Inflammatory macrophage treated with lipopolysaccharide for 1 hour (primary cell): ENCODE results near the gene ACVR2B.

Source experiments
- DNase-seq, 2 donors: peaks; one replicate each; pipeline ENCODE4 v3.0.0-alpha.2; 2020 to 2022

The ACVR2B gene

GRCh38 chr3:38458796-38459498 lies 5.3 kb downstream of the ACVR2B start:
- no peak for DNase-seq

DNA sequence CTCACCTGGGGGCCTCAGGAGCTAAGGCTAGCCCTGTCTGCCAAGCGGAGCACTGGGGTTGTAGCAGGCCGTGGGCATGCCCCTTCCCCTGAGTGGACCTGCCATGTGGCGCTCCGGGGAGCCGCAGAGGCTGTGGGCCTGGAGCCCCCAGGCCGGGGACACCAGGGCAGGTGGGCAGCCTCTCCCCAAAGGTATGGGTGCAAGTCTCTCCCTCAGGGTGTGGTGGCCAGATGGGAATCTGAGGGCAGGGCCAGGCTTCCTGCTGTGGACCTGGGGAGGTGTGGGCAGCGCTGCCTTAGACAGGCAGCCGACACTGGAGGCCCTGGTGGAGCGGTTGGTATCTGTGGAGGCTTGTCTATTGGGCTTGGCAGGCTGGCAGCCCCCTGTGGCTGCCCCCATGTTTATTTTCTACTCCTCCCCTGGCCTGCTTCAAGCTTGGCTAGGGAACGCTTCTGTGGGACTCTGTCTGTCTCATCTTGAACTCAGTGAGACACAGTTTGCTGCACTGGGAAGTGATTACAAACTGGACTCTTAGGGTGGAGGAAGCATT lies 5.9 kb downstream of the ACVR2B start:
- DNase-seq, result no peak

- no peak for DNase-seq
Observed at GRCh38 chr3:38460377-38461270, 6.9 kb downstream of the ACVR2B start.

- no peak for DNase-seq
Observed at GRCh38 chr3:38465588-38466154, 12.0 kb downstream of the ACVR2B start.

- DNase-seq, result no peak
Observed at GRCh38 chr3:38468765-38469164, 15.1 kb downstream of the ACVR2B start.

GRCh38 chr3:38469852-38470251 lies 16.2 kb downstream of the ACVR2B start:
- no peak for DNase-seq

DNA sequence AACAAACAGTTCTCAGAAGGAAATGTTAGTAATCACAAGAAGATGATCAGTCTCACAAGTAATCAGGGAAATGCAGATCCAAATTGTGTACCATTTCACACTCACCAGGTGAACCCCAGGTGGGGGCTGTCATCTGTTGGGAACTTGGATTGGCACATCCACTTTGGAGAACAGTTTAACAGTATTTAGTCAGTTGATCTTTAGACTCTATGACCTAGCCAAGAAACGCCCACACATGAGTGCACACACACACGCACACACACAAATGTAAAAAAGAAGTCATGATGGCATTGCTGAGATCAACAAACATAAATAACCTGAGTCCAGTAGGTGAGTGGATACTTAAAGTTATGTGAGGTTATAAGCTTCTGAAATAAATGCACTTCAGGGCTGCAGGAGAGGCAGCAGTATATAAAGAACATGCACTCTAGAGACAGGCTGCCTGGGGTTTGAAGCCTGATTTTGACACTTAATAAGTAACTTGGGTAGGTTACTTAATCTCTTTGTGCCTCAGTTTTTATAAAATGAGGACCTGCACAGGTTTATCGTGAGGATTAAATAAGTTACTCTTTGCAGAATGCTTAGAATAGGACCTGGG lies 17.7 kb downstream of the ACVR2B start:
- no peak for DNase-seq

GRCh38 chr3:38472342-38472741 lies 18.7 kb downstream of the ACVR2B start:
- no peak for DNase-seq

GRCh38 chr3:38473229-38473628 lies 19.5 kb downstream of the ACVR2B start:
- DNase-seq, result no peak

- no peak for DNase-seq
Observed at GRCh38 chr3:38474928-38475605, 21.4 kb downstream of the ACVR2B start.

DNA sequence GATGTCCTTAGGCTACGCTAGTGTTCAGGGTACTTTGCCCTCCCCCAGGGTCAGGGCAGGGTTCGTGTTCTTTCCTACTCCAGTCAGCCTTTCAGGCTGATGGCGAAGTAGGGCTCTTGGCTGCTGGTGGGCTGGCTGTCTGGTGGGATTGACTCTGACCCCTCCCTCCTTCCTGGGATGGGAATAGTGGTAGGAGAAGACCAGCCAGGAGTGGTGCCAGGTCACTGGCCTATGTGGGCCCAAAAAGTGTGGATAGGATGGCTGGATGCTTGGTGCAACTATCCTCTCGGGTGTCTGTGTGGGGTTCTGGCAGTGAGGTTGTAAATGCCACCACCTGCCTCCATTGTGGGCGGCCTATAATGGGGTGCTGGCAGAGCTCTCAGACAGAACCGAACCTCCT lies 22.0 kb downstream of the ACVR2B start:
- no peak for DNase-seq

- DNase-seq, result no peak
Observed at GRCh38 chr3:38476157-38476756, 22.6 kb downstream of the ACVR2B start.

DNA sequence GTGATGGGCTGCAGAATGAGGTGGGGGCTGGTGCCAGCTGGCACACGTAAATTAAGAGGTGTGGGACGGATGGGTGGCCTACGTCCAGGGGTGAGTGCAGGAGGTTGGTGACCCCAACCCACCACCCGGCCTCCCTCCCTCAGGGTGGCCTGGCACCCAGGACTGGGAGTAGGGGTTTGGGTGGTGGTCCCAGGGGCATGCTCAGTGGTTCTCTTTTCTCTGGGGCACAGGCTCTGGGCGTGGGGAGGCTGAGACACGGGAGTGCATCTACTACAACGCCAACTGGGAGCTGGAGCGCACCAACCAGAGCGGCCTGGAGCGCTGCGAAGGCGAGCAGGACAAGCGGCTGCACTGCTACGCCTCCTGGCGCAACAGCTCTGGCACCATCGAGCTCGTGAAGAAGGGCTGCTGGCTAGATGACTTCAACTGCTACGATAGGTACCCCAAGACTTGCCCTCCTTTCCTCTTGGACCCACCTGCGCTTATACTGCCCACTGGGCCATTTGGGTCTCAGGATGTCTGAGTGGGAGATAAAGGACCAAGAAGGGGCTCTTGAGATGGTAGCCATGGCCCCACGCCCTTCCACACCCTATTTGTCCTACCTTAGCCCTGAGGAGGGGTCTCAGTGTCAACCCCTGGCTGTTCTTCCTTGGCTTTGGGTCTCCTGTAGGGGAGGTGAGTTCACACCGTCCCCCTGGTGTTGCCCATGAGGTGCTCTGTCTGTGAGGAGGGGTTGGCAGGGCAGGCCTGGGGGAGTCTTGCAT lies 23.5 kb downstream of the ACVR2B start:
- DNase-seq, result no peak

- no peak for DNase-seq
Observed at GRCh38 chr3:38477839-38478450, 24.3 kb downstream of the ACVR2B start.

DNA sequence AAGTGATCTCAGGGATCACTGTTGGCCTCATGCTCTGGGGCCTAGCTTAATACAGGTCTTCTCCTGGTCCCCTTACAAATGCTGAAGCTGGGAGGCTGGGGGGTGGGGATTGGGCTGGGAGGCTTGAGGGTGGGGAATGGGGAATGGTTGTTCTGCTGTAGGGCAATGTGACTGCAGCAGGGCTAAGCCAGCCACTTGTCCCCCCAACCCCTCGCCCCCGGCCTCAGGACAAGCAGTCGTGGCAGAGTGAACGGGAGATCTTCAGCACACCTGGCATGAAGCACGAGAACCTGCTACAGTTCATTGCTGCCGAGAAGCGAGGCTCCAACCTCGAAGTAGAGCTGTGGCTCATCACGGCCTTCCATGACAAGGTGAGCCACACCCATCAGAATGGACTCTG lies 25.2 kb downstream of the ACVR2B start:
- no peak for DNase-seq

- peak; percentile 41 to 76 for DNase-seq
Observed at GRCh38 chr3:38479431-38480092, 25.9 kb downstream of the ACVR2B start.

GRCh38 chr3:38480093-38480445 lies 26.4 kb downstream of the ACVR2B start:
- DNase-seq, result no peak

GRCh38 chr3:38480930-38481329 lies 27.2 kb downstream of the ACVR2B start:
- no peak for DNase-seq

DNA sequence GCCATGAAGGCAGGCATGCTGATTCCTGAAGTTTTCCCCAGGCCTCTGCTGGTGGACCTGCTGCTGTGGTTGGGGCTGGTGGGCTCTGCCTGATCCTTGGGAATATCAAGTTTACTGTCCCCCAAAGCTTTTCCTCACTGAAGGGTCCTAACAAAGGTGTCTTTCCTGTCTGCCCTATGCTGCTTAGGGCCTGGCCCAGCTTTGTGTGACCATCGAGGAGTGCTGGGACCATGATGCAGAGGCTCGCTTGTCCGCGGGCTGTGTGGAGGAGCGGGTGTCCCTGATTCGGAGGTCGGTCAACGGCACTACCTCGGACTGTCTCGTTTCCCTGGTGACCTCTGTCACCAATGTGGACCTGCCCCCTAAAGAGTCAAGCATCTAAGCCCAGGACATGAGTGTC lies 29.3 kb downstream of the ACVR2B start:
- no peak for DNase-seq

- DNase-seq, result no peak
Observed at GRCh38 chr3:38487323-38487722, 33.6 kb downstream of the ACVR2B start.
